Caki2 (cell line): ENCODE data around the gene TMEM244. TPM values are rescaled to one million over a fixed set of nuclear protein-coding genes. Genes with fewer than 3 reads are reported as not detected.

Source experiments
- total RNA-seq: library from RNA; depleted of rRNA; stranded (reverse); fragments of >200 nt; shearing (Covaris generic); gene quantifications from 2 replicates; pipeline ENCODE4 v1.2.3, GENCODE V29; 2014; ENCODE audit warnings: low replicate concordance; rRNA removed

TMEM244 gene
- total RNA-seq, 1 experiment from 2014 or later, result not detected

Other genes with a start within 250 kb of the TMEM244 start
- 12.0 and 17.3 TPM in 2 replicates for gene ARHGAP18, start 151.1 kb downstream of the TMEM244 start, total RNA-seq
- 3.2 and 45.3 TPM in 2 replicates for gene L3MBTL3, start 157.3 kb upstream of the TMEM244 start, total RNA-seq